ENCODE measurements around the gene ETV3.

The ETV3 gene

DNA sequence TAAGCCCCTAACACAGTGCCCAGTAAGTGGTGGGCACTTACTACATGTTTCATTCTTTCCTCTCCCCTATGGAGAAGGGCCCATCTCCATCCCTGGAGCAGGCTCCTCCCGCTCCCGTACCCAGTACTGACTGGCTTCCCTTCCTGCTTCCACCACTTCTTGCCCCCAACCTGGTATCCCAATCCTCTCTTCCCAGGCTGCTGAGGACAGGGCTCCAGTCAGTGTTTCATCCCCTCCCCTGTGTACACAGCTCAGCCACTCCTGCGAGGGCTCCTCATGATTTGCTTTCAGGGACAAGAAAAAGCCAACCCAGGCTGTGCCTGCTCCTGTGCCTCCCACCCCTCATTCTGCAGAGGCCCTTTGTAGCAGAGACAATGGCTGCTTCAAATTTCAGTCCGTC is 20.8 kb upstream of the ETV3 start:
- no peak for DNase-seq

DNA sequence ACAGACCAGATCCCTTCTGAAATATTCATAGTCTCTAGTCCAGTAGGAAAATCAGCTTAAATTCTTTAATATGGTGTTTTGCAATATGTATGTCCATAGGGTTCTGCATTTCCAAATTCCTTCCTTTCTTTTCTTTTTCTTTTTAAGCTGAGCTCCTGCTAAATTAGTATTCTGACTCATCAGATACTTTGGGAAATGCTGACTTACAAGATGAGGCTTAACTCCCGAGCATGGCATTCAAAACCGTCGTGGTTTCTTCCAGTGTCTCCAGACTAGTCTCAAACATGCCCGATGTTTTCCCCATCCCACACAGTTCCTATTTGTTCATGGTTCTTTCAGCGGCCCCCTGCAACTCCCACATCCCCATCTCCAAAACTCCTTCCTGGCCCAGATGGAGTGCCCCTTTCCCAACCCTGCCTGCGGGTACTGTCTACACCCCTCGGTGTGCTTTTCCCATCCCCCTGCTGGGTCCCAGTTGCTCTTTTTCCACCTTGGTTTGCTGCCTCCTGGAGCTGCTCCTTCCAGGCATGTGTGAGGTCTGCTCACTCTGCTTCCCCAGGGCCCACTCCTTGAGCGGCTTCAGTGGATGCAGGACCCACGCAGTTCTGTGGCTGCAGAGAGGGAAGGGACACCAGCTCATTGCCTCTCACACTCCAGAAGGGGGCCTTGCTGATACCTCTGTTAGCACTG is 19.5 kb upstream of the ETV3 start:
- DNase-seq, result no peak

DNA sequence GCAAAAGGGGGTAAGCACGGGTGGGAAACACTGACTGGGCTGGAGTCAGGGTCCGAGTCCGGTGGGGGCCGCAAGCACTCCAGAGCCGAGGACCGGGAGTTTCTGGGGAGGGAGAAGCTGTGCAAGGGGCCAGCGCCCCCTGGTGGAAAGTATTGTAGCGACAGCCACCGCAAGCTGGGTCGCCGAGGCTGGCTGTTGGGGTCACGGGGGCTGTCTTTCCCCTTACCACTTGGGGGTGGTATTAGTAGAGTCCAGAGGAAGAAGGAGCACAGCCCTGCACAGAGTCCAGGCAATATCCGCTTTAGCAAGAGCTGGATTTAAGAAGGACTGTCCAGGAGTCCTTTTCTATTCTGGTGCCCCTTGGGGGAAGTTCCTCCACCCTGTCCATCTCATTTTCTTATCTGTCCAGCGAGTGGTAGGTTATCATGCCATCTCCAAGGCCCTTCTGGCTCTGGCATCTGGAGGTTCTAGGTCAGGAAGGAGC is 17.9 kb upstream of the ETV3 start:
- peak; percentile 56 for DNase-seq

DNA sequence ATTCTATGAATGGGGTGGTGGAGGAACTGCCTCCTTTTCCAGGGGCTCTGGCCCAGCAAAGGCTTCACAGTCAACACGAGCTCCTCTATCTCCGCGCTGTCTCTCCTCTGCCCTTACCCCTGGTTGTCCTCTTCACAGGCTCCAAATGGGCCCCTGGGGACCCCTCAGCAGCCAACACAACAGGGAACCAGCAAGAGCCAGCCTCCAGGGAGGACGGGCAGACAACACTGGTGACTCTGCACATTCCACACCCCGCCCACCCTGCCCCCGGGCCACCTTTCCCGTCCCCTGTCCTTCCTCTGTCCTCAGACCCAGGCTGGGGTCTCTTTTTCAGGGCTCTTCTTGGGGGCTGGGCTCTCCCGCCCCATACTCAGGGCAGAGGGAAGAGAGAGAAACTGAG is 17.5 kb upstream of the ETV3 start:
- DNase-seq, result peak; percentile 38

DNA sequence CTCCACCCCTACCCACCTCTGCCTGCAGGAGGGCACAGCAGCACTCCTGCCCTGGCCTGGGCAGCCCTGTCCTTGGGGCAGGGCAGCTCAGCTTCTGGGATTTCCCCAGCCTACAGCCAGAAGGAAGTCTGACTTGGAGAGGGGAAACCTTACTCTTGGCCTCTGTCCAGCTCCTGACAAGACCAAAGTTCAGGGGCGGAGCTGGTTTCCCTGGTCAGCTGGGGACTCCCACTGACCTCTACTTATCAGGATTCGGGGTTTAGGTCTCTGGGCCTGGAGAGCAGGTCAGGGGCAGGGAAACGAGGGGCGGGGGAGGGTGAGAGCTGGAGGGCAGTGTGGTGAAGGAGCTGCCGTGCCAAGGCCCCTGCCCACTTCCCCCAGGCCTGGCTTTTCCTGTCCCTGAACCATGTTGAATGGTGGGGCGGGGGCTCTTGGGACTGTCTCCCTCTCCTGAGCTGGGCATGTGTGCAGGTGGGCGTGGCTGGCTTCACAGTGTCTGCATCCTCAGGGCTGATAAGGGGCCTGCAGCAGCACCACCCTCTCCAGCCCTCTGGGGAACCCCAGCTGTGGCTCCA is 16.8 kb upstream of the ETV3 start:
- no peak for DNase-seq

DNA sequence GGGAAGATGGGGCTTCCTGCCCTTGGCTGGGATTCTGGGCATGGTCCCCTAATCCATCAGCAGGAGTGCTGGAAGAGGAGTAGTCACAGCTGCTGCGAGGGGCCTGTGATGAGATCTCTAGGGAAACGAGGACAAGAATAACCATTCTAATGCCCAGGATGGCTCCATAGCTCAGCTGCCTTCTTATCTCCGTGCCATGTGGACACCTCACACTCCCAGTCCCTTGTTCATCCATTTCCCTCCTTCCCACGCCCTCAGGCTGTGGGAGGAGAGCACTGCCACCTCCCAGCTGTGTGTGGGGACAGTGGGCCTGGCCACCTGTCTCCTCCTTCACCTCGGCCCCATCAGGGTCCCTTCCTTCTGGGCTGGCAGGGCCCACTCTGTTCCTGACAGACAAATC is 16.1 kb upstream of the ETV3 start:
- no peak for DNase-seq

DNA sequence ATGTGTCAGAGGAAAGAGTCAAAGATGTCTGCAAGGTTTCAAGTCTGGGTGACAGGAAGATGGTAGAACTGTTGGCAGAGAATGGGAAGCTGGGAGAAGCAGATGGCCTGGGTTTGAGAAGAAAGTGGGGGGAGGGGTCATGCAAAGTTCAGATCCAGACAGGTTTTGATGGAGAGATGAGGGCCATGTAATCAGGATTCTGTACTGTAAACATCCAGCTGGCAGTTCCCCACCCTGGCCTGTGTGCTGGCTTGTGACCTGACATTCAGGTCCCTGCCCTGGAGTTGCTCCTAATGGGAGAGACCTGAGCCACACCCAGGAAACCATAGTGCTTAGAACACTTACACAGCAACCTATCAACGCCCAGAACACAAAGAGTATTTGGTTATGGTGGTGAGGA is 15.6 kb upstream of the ETV3 start:
- DNase-seq, result no peak

DNA sequence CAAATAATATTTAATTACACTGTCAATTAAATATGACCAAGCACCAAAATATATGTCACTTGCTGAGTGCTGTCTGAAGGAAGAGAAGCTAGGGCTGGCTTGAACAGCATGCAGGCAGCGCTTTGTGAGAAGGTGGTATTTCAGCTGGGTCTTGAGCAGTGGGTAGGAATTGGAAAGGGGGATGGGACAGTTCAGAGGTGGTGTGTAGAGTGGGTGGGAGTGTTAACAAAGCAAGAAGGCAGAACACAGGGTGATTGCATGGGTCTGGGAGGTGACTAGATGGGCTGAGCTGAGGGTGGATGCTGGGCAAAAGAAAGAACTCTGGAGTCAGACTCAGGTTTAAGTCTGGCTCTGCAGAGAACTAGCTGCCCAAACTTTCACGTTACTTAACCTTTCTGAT is 14.3 kb upstream of the ETV3 start:
- no peak for DNase-seq

DNA sequence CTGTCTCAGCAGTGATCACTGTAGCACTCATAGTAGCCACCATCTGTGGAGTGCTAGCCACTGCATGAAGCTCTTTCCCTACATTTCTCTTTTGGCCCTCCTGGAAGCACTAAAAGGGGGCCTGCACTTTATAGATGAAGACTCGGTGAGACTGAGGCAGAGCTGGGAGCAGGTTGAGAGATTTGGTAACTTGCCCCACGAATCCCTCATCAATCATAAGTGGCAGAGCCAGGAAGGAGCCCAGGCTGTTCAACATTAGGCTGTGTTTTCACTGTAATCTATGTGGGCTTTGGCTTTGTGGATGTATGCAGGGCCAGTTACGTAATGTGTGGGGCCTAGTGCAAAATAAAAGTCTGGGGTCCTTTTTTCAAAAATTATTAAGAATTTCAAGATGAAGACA is 13.3 kb upstream of the ETV3 start:
- no peak for DNase-seq

DNA sequence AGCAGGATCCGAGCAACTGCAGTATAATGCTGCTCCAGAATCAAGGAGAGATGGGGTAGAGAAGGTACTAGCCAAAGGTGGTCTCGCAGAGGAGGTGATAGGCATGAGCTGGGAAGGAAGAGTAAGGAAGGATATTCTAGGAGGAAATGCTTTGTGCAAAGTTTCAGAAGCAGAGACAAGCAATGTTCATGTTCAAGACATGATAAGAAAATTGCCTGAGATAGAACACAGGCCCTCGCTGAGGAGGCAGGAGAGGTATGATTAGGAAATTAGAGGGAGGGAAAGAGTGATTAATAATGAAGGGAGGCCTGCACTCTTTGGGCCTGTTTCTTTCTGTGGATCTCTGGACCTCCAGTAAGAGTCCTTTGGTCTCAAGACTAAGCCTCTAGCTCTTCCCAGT is 12.9 kb upstream of the ETV3 start:
- no peak for DNase-seq

DNA sequence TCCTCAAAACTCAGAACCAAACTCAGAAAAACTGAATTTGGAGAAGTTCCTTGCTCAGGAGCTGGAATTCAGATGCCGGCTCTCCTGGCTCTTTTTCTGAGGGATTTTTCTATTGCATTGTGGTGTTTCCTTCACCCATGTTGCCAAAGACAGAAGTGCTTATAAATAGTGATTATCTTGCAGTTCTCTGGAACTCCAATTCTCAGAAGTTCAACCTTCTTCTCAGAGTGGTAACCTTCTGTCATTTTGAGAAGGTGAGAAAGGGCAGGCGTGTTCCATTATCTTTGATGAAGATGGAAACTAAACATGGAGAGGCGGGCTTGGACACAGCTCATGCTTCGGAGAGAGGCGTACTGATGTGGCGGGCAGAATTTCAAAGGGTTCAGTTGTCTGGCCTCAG is 12.4 kb upstream of the ETV3 start:
- no peak for DNase-seq

DNA sequence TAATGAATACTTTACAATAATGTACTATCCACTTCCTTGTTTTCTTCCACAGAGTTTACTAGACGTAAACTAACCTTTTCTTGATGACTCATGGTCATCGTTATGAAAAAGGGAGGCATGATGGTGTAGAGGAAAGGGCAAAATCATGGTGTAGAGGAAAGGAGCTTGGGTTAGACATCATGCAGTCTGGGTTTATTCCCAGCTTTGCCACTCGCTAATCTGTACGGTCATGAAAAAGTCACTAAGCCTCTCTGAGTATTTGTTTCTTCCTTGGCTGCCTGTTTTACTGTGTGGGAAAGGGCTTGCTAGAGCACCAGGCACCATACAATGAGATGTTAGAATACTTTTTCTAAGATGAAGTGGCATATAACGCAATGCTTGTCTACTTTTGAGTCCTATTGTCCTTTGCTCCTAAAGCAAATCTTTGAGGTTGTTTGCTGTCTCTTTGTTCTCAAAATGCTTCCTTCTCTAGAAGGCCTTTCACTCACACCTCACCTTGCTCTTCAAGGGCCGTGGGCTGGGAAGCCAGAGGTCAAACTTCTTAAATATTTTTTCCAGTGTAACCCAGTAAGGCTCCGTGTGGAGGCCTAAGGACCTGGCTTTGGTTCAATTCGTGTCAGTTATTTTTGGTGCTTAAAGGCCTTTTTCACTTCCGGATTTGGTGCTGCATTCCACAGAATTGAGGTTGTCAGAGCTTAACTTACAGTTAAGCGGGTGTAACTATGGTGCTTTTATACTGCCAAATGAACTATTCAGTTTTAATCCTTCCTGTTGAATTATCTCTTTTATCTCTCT is 9.9 kb upstream of the ETV3 start:
- DNase-seq, result no peak

DNA sequence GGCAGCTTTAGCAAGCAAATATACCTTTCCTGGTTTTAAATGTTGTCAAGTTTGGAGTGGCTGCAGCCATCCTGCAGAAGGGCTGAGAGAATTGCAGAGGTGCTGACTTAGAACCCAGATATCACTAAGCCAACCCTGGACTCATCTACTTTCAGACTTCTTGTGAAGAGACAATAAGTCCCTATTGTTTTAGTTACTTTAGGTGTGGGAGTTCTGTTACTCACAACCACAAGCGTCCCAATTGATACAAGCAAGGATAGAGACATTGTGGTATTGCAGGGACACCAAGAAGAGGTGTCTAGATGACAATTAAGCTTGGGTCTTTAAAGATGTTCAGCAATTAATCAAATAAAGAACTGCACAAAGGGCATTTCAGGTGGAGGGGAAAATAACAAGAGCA is 8.8 kb upstream of the ETV3 start:
- no peak for DNase-seq

DNA sequence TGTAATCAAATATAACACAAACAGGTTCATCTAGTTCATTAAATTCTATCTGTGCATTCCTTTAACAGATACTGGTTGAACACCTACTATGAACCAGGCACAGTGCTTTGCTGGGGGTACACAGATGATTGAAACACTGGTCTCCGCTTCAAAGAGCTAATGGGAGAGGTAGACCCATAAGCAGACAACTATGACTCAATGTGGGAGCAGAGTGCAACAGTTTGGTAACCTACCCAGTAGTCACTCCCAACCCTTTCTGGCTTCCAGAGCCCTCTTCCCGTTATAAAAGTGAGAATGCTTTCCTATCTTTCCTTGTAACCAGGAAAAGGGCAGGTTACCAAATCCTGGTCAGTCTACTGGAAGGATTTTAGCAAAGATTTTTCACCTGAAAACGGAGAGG is 8.0 kb upstream of the ETV3 start:
- no peak for DNase-seq

DNA sequence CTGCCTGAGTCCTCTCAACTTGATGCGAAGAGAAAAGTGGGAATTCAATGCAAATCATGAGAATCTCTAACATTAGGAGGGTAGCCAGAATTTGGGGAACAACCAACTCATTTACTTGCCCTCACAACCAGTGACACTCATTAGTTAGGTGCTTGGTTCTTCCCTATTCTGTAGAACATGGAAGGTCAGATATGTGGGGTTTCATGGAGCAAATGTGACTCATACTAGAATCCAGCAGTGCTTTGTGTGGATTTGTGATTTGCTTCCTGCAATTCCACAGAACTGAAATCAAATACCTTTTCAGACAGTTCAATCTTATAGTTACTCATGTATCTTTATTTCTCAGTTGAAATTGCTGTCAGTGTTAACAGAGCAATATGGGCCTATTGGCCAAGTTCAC is 6.9 kb upstream of the ETV3 start:
- no peak for DNase-seq

DNA sequence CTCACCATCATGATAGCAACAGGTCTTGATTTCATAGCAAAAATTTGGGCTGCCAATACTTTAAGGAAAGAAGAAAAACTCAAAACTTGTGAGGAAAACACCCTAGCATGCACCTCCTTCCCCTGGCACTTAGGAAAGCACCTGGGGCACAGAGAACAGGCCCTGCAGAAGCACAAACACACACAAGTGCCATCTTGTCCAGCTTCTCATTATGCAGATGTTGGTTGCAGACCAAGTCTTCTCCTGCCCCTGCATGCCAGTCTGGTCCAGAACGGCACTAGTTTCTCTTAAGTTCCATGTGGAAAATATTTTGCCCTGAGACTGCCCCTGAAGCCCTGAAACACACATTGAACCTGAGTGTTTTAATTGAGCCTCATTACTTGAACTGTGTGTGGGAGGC is 6.3 kb upstream of the ETV3 start:
- no peak for DNase-seq

DNA sequence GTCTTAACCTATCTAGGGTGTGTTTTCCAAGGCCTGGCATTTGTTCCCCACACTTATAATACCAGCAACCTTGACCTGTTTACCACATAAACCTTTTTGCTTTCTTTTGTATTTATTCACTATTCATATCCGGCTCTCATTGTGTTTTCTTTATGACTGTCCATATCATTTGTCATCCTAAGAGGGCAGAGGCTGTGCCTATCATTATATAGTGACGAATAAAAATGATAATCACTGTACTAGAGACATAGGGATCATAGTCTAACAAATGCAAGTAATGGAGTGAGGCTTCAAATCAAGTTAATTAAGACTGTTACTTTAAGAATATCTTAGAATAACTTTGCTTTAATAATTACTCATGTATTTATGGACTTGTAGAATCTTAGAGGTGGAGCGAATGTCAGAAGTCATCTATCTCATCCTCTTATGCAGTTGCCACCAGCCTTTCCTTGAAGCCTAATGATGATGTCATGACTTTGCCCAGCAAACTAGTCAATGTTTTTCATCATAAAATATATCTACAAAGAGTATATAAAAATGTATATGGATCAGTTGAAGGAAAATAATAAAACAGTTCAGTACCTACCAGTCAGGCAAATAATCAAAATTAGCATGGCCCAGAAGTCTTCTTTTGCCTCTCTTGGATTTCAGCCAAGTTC is 4.7 kb upstream of the ETV3 start:
- no peak for DNase-seq

DNA sequence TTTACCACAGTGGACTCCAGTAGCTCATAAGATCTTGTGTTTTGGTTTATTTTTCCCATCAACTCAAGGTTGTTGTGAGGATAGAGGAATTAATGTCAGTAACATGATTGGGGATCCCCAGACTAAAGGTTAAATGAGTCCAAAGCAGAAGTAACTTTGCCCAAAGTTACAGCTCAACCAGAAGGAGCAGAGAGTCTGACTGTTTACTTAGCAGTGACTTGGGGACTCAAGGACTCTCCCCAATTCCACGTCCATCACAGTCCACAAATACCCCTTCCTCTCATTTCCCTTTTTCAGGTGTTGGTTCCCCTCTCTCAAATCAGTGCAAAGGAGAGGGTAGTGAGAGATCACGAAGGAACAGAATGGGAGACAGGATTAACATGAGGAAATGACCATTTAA is 4.0 kb upstream of the ETV3 start:
- DNase-seq, result no peak

DNA sequence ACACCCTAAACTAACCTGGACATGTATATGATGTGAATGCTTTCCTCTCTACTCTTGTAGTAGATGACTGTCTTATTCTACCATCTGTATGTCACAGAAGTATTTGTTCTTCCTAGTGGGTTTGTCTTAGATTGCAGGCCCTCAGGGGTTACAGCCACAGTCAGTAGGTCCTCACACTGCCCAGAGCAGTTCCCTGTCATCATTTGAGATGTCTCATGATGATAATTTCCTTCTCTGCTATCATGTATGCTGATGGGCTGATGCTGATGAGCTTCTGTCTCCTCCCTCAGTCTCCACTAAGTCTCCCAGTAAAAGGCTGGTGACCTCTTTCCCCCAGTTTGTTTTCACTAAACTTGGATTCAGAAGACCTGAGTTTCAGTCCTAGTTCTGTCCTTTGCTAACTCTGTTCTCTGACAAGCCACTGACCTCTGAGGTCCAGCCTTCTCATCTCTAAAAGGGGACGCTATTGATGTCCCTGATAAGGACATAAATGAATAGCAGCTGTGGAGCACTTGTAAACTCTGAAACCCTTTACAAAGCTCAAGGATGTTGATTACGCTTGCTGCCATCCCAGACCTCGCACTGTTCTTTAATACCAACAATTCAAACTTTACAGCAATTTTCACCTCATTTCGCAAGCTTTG is 3.1 kb upstream of the ETV3 start:
- DNase-seq, result no peak

DNA sequence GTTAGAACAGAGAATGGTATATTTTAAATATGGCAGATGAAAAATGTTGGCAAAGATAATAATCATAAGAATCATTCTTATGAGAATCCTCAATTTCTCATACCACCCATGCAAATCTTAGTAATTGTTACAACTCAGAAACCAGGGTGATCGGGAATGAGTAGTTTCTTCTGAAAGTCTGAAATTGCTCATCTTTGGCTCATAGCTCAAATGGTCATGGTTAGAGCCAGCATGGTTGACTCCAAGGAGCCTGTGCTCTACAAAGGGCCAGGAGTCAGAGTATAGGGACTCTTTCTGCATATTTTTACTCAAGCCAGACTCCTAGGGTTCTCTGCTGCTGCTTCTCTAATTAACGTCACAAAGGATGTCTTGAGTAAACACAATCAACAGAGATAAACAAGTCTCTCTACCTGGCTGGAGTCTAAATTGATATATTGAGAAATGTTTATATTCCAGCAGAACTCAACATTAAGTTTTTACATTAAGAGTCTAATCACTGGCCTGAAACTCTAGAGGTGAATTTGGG is 1.9 kb upstream of the ETV3 start:
- no peak for DNase-seq

DNA sequence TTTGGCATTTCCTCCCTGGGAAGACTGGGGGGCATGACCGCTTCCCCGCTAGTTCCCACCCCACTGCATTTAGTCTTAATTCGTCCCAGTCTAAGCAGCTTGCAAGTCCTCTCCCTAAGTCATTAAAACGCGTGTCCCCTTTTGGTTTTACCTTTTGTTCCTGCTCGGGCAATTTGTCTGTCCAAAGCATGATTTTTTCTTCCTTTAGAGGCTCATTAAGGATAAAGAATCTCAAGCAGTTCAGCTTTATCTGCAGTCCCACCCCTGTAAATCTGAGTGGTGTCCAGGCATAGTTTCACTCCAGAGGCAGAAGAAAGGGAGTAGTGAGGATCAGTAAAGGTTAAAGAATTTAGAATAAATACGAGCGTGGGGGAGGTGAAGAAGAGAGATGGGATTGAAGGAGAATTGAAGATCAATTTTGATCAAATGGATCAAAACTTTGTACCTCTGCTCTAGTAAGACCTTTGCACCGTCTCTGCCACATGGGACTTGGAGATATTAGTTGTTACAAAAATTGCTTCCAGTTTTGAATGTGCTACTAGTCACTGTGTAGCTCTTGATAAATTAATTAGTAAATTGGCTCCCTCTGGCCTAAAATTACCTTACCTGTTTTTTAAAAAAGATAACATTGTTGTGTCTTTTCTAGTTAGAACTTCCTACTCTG is 989 bp upstream of the ETV3 start:
- no peak for DNase-seq

DNA sequence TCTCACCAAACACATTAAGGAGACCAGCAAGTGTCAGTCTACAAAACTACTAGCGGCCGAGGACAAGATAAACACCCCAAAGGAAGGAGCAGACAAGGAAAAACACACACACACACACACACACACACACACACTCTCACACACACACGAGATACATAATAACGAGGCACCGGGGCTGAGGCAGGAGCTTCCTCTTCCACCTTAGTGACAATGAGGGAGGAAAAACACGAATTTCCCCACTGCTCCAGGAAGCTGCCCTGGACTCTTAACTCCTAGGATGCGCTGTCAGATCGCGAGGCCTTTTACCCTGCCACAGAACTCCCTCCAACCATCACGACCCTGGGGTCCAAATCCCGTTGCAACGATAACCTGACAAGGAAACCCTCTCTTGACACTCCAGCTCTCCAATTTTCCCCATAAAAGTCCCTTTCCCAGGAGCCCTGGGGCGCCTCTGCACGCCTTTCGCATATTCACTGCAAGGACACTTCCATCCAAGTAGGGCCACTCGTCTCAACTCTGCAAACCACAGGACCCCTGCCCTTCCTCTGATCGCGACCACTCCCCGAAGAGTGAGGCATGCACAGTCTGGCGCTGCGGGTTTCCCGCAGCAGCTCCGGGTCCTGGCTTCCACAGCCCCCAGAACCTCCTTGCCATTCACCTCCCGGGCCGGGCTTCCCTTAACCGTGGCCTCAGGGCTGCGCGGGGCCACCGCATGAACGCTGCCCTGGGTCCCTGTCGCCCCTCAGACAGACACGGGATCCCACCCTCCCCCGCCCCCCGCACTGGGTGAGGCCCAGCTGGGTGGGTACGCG is 581 bp downstream of the ETV3 start:
- no peak for DNase-seq

Measured in NCI-H1092 (cell line).